GM18526 (cell line): Measurements from ENCODE around the gene DDO.

ENCODE experiments used
- POLR2A ChIP-seq: IDR thresholded peaks from 3 replicates; pipeline ENCODE4 v1.6.1; 2011; ENCODE audit not compliant: insufficient read length; ENCODE audit errors: extremely low read depth

The DDO gene

DNA sequence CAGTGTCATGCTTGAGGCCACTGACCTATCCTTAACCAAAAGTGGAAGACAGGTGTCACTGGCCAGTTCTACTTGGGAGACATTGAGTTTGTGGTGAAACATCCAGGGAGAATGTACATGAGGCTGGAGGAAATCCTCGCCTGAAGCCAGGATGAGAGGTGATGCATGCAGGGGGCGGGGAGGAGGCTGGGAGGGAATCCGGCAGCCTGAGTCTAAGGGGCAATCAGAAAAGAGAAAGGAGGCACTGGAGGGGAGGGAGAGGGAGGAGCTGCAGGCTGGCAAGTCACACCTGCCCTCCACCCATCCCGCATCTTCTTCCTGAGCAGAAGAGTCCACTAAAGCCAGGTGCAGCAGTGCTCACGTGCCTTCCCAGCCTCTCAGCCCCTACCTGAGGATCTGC lies 14.9 kb upstream of the DDO start:
- no peak for TF ChIP-seq POLR2A

DNA sequence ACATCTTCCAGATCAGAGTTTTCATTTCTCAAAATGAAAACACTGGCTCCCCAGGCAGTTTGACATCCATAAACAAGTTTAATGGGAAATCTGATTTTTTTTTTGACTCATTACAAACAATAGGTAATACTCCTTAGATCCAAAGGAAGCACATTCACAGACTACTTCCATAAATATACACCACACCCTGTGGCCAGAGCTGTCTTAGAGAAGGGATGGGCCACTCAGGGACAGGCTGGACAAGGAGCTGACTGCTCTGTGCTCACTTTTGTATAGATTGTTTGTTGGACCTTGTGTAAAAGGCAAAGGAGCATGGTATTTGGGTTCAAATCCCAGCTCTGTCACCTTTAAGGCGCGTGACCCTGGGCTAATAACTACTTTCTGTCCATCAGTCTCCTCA lies 12.8 kb upstream of the DDO start:
- TF ChIP-seq POLR2A, result no peak

GRCh38 chr6:110425816-110426215 lies 10.4 kb upstream of the DDO start:
- TF ChIP-seq POLR2A, result no peak

DNA sequence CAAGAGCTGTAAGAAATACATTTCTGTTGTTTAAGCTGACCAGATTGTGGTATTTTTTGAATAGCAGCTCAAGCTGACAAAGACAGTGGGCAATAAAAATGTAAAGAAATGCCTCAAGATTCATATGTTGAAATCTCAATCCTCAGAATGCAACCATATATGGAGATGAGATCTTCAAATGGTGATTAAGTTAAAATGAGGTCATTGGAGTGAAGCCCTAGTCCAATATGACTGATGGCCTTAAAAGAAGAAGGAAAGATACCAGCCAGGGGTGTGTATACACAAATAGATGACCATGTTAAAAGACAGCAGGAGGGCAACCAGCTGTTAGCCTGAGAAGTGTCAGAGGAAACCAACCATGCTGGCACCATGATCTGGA lies 7.1 kb upstream of the DDO start:
- TF ChIP-seq POLR2A, result no peak

- no peak for TF ChIP-seq POLR2A
Measured at GRCh38 chr6:110421749-110422443, 6.5 kb upstream of the DDO start.

DNA sequence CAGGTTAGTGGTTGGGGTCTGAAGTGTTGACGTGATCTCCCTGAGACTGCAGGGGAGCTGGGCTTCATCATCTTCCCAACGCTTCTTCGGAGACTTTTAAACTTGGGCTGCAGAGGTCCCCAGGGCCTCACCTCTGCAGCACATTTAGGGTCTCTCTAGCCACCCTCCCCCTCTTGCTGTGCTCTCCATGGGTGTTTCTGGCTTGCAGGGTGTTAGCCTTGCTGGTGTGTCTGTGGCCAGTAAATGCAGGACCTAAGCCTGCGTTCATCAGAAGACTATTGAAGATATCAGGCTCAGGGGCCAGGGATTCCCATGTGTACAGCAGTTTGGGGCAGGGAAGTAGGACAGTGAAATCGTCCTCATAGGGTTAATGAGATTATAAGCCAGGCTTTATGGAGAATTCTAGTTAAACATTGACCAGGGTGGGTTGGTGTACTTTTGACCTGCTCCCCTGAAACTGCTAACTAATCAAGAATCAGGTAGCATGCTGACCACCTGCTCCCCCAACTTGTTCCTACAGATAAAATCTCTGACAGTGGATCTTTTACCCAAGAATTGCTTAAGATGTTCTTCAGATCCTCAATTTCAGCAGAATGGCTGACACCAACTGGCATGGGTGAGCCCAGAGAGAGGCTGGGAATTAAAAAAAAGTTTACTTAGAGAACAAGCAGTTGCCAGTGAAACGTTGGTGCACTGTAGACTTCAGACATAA lies 3.8 kb upstream of the DDO start:
- TF ChIP-seq POLR2A, result no peak

DNA sequence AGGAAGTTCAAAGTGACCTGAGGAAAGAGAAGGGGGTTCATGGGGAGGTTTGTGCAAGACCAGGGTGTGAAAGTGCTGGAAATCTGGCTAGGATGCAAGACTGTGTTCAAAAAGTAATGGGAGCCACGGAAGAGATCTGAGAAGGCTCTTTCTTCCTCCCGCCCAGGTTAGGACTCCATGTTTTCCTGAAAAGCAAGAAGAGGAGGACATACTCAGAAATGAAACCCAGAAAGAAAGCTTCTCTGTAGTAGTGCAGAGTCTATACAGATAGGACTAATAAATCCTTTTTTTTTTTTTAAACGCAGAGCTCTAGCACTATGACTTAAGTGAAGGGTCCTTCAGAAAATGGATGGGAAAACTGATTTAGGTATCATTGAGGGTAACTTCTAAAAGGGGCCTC lies 3.2 kb upstream of the DDO start:
- no peak for TF ChIP-seq POLR2A

- no peak for TF ChIP-seq POLR2A
Measured at GRCh38 chr6:110414669-110415068, 706 bp downstream of the DDO start.

GRCh38 chr6:110412360-110412759 lies 3.0 kb downstream of the DDO start:
- no peak for TF ChIP-seq POLR2A

GRCh38 chr6:110410511-110410910 lies 4.9 kb downstream of the DDO start:
- TF ChIP-seq POLR2A, result no peak

DNA sequence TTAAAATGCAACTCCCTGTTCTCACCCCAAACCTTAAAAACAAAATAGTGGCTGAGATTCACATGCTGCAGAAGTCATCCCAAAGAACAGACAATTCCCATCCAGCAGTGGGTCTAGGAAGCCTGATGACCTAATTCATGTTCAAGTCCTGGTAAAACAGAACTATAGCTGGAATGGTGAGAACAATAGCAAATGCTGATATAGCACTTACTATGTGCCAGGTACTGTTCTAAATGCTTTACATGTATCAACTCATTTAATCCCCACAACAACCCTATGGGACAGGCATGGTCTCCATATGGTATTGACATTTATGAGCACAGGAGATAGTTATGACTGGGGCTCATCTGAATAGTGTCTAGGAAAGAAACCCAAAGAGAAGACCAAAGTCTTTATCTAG lies 5.6 kb downstream of the DDO start:
- no peak for TF ChIP-seq POLR2A

GRCh38 chr6:110408901-110409300 lies 6.5 kb downstream of the DDO start:
- no peak for TF ChIP-seq POLR2A

- TF ChIP-seq POLR2A, result no peak
Measured at GRCh38 chr6:110404607-110405006, 10.8 kb downstream of the DDO start.

DNA sequence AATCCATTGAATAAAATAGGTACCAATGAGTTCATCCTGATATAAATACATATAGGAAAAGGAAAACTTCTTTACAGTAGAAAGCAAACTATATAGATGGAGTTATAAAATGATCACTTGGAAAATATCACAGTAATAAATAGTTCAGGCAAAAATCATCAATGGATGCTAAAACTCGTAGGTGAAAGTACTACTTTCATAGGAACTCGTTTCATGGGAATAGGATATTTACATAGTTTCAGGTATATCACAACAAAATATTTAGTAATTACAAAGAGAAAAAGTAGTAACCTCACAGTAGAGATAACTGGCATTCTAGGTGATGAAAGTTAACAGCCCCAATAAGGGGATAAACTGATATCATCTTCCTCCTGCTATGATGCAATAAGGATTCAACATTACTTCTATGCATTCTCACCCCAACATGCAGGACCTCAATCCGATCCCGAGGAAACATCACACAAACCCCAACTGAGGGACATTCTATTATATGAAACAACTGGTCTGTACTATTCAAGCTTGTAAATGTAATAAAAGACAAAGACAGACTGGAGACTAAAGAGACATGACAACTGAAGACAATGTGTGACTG lies 13.7 kb downstream of the DDO start:
- TF ChIP-seq POLR2A, result no peak

DNA sequence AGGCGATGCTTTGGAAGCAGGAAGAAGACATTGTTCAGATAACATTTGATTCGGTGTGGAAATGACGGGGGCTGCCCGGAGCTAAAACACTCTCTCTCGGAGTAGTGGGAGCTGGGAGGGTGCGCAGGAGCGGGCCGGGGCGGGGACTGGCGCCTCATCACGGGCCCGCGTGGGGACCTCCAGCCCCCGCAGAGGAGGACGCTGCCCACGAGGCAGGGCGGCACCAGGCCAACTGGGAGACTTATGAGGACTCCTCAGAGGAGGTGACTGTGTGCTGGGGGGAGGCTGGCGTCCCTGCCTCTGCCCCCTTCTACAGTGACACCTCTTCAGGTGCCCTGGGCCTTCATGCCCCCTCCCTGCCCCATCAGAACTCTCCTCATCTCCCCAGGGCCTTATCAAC lies 15.2 kb downstream of the DDO start:
- no peak for TF ChIP-seq POLR2A

- no peak for TF ChIP-seq POLR2A
Measured at GRCh38 chr6:110399219-110400071, 15.9 kb downstream of the DDO start.
